Neural progenitor cell (in vitro differentiated cells): ENCODE measurements around the gene SH2D3A.

Experiments
- EZH2 ChIP-seq: fragments of 200-600 bp; sonication (generic); IDR thresholded peaks from 2 replicates; pipeline ENCODE4 v1.6.1; 2017; ENCODE audit warnings: antibody characterized with exemption, mild to moderate bottlenecking, moderate library complexity
- TF ChIP-seq, protein P1 (sequence below): fragments of 200-600 bp; sonication (generic); IDR thresholded peaks from 2 replicates; pipeline ENCODE4 v1.5.1; 2017; ENCODE audit warnings: antibody characterized with exemption, mild to moderate bottlenecking

DNA sequence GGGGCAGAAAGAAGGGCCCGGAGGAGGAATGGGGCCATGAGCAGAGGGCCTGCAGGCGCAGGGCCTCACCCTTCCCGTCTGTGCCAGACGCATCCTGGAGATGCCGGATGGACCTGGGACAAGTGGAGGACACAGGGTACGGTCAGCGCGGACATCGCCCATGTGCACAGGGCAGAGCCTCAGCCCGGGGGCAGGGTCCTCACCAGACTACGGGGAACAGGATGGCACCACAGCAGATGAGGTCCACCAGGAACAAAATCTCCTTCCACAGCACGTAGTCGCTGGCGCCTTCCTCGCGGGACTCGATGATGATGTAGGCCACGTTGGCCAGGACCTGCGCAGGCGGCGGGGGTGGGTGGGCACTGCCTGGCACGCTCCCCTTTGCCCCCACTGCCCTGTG is 35.4 kb downstream of the SH2D3A start:
- TF ChIP-seq, protein P1, sequence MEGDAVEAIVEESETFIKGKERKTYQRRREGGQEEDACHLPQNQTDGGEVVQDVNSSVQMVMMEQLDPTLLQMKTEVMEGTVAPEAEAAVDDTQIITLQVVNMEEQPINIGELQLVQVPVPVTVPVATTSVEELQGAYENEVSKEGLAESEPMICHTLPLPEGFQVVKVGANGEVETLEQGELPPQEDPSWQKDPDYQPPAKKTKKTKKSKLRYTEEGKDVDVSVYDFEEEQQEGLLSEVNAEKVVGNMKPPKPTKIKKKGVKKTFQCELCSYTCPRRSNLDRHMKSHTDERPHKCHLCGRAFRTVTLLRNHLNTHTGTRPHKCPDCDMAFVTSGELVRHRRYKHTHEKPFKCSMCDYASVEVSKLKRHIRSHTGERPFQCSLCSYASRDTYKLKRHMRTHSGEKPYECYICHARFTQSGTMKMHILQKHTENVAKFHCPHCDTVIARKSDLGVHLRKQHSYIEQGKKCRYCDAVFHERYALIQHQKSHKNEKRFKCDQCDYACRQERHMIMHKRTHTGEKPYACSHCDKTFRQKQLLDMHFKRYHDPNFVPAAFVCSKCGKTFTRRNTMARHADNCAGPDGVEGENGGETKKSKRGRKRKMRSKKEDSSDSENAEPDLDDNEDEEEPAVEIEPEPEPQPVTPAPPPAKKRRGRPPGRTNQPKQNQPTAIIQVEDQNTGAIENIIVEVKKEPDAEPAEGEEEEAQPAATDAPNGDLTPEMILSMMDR, result no peak
- TF ChIP-seq EZH2, result no peak
